Endothelial cell of umbilical vein (primary cell): ENCODE results near the gene ACVR1C. TPM values are rescaled to one million over a fixed set of nuclear protein-coding genes. Genes with fewer than 3 reads are reported as not detected.

Experiments used
- BruUV-seq: library from RNA; stranded (reverse); fragments of 400-500 nt; replicated peaks from 2 replicates; lab custom pipeline; 2021; lab: Mats Ljungman, UMichigan
- CTCF ChIA-PET: fragments of 300-600, 350-600 bp; sonication (Branson Sonifier 250); formaldehyde crosslinking; loops from one replicate; lab custom pipeline; 2021; ENCODE audit warnings: antibody characterized with exemption, inconsistent platforms; lab: Charles Lee
- POLR2A ChIA-PET: fragments of 300-600, 350-600 bp; sonication (Branson Sonifier 250); formaldehyde crosslinking; loops from one replicate; lab custom pipeline; 2021; ENCODE audit warnings: antibody characterized with exemption, inconsistent platforms; lab: Charles Lee
- DNase-seq: peaks from one replicate; pipeline ENCODE4 v3.0.0-alpha.2; 2011; ENCODE audit warnings: low read depth, low spot score
- FAIRE-seq: peaks from 2 replicates; lab custom pipeline; 2011; peaks lifted over from hg19 to GRCh38; lab: Jason Lieb, UNC
- H2AFZ ChIP-seq: 2 replicates; pipeline ENCODE4 v1.6.0; 2012; ENCODE audit warnings: low read depth, low read length, control low read depth, inconsistent platforms
- H3K27ac ChIP-seq: 2 replicates; pipeline ENCODE4 v1.5.1; 2011; ENCODE audit warnings: low read depth, mild to moderate bottlenecking, control low read depth, low read length, moderate library complexity; ENCODE audit not compliant: insufficient read depth
- H3K27me3 ChIP-seq, 2 experiments: 2 replicates each; pipeline versions ENCODE4 v1.6.0 to v1.6.1; 2011; ENCODE audit warnings: low read length in 2 of 2, mixed read lengths in 1 of 2; ENCODE audit not compliant: control insufficient read depth in 2 of 2, insufficient read depth in 2 of 2
- H3K36me3 ChIP-seq, 2 experiments: 2 replicates in 1 of 2; 3 replicates in 1 of 2; pipeline ENCODE4 v1.5.1; 2011; ENCODE audit warnings: low read length in 2 of 2, mild to moderate bottlenecking in 1 of 2, moderate library complexity in 1 of 2; ENCODE audit not compliant: control insufficient read depth in 2 of 2, insufficient read depth in 2 of 2; ENCODE audit errors: extremely low read depth in 1 of 2
- H3K4me1 ChIP-seq: 3 replicates; pipeline ENCODE4 v1.5.1; 2011; ENCODE audit warnings: mild to moderate bottlenecking, low read length; ENCODE audit not compliant: control insufficient read depth, insufficient read depth; ENCODE audit errors: extremely low read depth
- H3K4me2 ChIP-seq: 2 replicates; pipeline ENCODE4 v1.6.1; 2011; ENCODE audit warnings: low read length, control low read depth, mixed read lengths; ENCODE audit not compliant: insufficient read depth
- H3K4me3 ChIP-seq, 3 experiments: fragments of 200-600 bp in 1 of 3; sonication (generic), shearing (Covaris generic) in 1 of 3; replicated peaks in 1 of 3; 2 replicates each; pipeline ENCODE4 v1.5.1; 2011 to 2016; ENCODE audit warnings: control low read depth in 3 of 3, low read length in 3 of 3, mild to moderate bottlenecking in 2 of 3, inconsistent platforms in 1 of 3, low read depth in 1 of 3, moderate library complexity in 1 of 3; ENCODE audit not compliant: insufficient read depth in 1 of 3
- H3K79me2 ChIP-seq: 2 replicates; pipeline ENCODE4 v1.6.0; 2012; ENCODE audit warnings: low read length, inconsistent platforms; ENCODE audit not compliant: control insufficient read depth, insufficient read depth
- H3K9ac ChIP-seq: replicated peaks from 2 replicates; pipeline ENCODE3; 2011; ENCODE audit warnings: low read length, control low read depth; ENCODE audit not compliant: insufficient read depth; ENCODE audit errors: extremely low read depth
- H3K9me1 ChIP-seq: replicated peaks from 3 replicates; pipeline ENCODE4 v1.6.0; 2011; ENCODE audit warnings: mild to moderate bottlenecking, low read length; ENCODE audit not compliant: control insufficient read depth, insufficient read depth; ENCODE audit errors: extremely low read depth
- H3K9me3 ChIP-seq: replicated peaks from 2 replicates; pipeline ENCODE4 v1.5.1; 2012; ENCODE audit warnings: low read length, inconsistent platforms; ENCODE audit not compliant: control insufficient read depth, insufficient read depth
- H4K20me1 ChIP-seq: replicated peaks from 2 replicates; pipeline ENCODE3; 2011; ENCODE audit warnings: mild to moderate bottlenecking, low read length; ENCODE audit not compliant: control insufficient read depth, insufficient read depth; ENCODE audit errors: extremely low read depth
- CTCF ChIP-seq, 2 donors: IDR thresholded peaks; 1 replicate in 1 of 2; 2 replicates in 1 of 2; pipeline ENCODE4 v1.5.1; 2011; ENCODE audit warnings: low read length in 2 of 2, mild to moderate bottlenecking in 2 of 2, moderate library complexity in 2 of 2, control low read depth in 1 of 2, inconsistent platforms in 1 of 2, low read depth in 1 of 2; ENCODE audit not compliant: insufficient read depth in 1 of 2; ENCODE audit errors: extremely low read depth in 1 of 2
- EZH2 ChIP-seq: IDR thresholded peaks from 2 replicates; pipeline ENCODE4 v1.6.1; 2012; ENCODE audit warnings: borderline replicate concordance, low read depth, mild to moderate bottlenecking, moderate library complexity, low read length, inconsistent platforms; ENCODE audit not compliant: severe bottlenecking
- FOS ChIP-seq: IDR thresholded peaks from 2 replicates; pipeline ENCODE4 v1.6.1; 2011; ENCODE audit warnings: mild to moderate bottlenecking, low read length, moderate library complexity, borderline replicate concordance; ENCODE audit not compliant: insufficient read depth
- GATA2 ChIP-seq: IDR thresholded peaks from 2 replicates; pipeline ENCODE4 v1.7.0; 2011; ENCODE audit warnings: low read depth, mild to moderate bottlenecking, moderate library complexity, mixed read lengths, low read length; ENCODE audit not compliant: insufficient read length, insufficient read depth
- JUN ChIP-seq: IDR thresholded peaks from 2 replicates; pipeline ENCODE4 v1.6.1; 2011; ENCODE audit warnings: borderline replicate concordance, low read depth; ENCODE audit not compliant: insufficient read length, insufficient read depth
- MAX ChIP-seq: IDR thresholded peaks from 2 replicates; pipeline ENCODE4 v1.6.1; 2011; ENCODE audit not compliant: insufficient read depth, insufficient read length
- MYC ChIP-seq: IDR thresholded peaks from one replicate; pipeline ENCODE4 v1.6.1; 2011; ENCODE audit warnings: mild to moderate bottlenecking, low read depth, low read length
- POLR2A ChIP-seq: IDR thresholded peaks from 2 replicates; pipeline ENCODE4 v1.6.1; 2012; ENCODE audit warnings: low read depth, mild to moderate bottlenecking, control low read depth, low read length
- POLR2AphosphoS5 ChIP-seq: IDR thresholded peaks from 2 replicates; pipeline ENCODE4 v1.6.1; 2012; ENCODE audit warnings: low read depth, mild to moderate bottlenecking, control low read depth, low read length, moderate library complexity; ENCODE audit not compliant: insufficient read depth
- dilution Hi-C: fragments of 300-500 bp; cut with MboI; formaldehyde crosslinking; loops from one replicate; pipeline ENCODE4 v1.15.0; 2019; ENCODE audit warnings: low sequenced_read_pairs; ENCODE audit not compliant: extremely low pct_ligation_motif_present
- intact Hi-C: fragments of 100-400 bp; cut with micrococcal nuclease; formaldehyde crosslinking; loops from one replicate; pipeline ENCODE4 v1.10.0; 2022
- polyA plus RNA-seq, 4 experiments: library from polyadenylated mRNA; depleted of rRNA in 3 of 4; stranded (reverse) in 3 of 4; unstranded in 1 of 4; fragments of >200 nt; gene quantifications; 2 replicates each; pipeline versions ENCODE4 v1.2.1 to v1.2.3, GENCODE V29; 2011 to 2012; ENCODE audit warnings: missing spikeins in 1 of 4
- total RNA-seq: library from RNA; stranded (reverse); gene quantifications from 2 replicates; pipeline ENCODE4 v1.2.3, GENCODE V29; 2021

ACVR1C gene
- total and polyA plus RNA-seq, 2 donors (not counting 3 experiments of a cell fraction or from before 2014, with no cell fraction given), result not detected

GRCh38 chr2:157620956-157621355 lies 7.7 kb downstream of the ACVR1C start:
- CTCF ChIA-PET, result interaction anchor here (1.0 kb wide), 1 partner anchor 8 kb away, joined by 4 read pairs; the partner anchor contains the start of gene ACVR1C
- peaks cover 7 to 9% of the 10 kb centered on the region in 2 experiments for H3K27me3 ChIP-seq
- no peaks in the 10 kb centered on the region for H4K20me1 ChIP-seq
- H3K9ac ChIP-seq, result no peak overlapping the region
- no peak overlapping the region for H3K4me3 ChIP-seq
- FAIRE-seq (no peak), DNase-seq (no peak)
- H3K9me1 ChIP-seq, result no peaks in the 10 kb centered on the region
- no peaks in the 10 kb centered on the region for H3K4me1 ChIP-seq
- TF ChIP-seq CTCF (IDR thresholded peaks at IDR 0.05; ENCODE audit: extremely low read depth in 1 of 2, insufficient read depth in 1 of 2, low read depth in 1 of 2, low read length in 2 of 2), result no peak
- TF ChIP-seq POLR2A, result no peak
- TF ChIP-seq MYC, result no peak
- no peak for TF ChIP-seq JUN
- TF ChIP-seq POLR2AphosphoS5, result no peak
- TF ChIP-seq FOS, result no peak
- TF ChIP-seq EZH2, result no peak
- no peak for TF ChIP-seq MAX
- no peak for TF ChIP-seq GATA2
- intact Hi-C loops, result no loop called here
- no peak overlapping the region for H2AFZ ChIP-seq
- no peaks in the 10 kb centered on the region for H3K9me3 ChIP-seq
- no peaks in the 10 kb centered on the region for H3K79me2 ChIP-seq
- H3K36me3 ChIP-seq, result no peaks in the 10 kb centered on the region
- no peak overlapping the region for H3K27ac ChIP-seq
- no peak overlapping the region for H3K4me2 ChIP-seq
- dilution Hi-C loops, result no loop called here
- no TSS peak for BruUV-seq
- POLR2A ChIA-PET, result no interaction called here
